PC-3 (cell line): ENCODE results near the gene CAPNS1. TPM values are rescaled to one million over a fixed set of nuclear protein-coding genes. Genes with fewer than 3 reads are reported as not detected.

Experiments used
- ATAC-seq: fragments of 200-7000 bp; cut with Tn5 transposase; 2 replicates; pipeline ENCODE4 v1.9.1; 2020; ENCODE audit warnings: mild to moderate bottlenecking, moderate library complexity
- BruUV-seq: library from RNA; stranded (reverse); fragments of 400-500 nt; replicated peaks from 2 replicates; lab custom pipeline; 2021; lab: Mats Ljungman, UMichigan
- CTCF ChIA-PET: fragments of 300-600 bp; sonication (Branson Sonifier 250); formaldehyde crosslinking; loops from one replicate; lab custom pipeline; 2022; ENCODE audit warnings: antibody characterized with exemption; lab: Charles Lee
- POLR2A ChIA-PET: fragments of 300-600 bp; sonication (Branson Sonifier 250); formaldehyde crosslinking; loops from one replicate; lab custom pipeline; 2022; ENCODE audit warnings: antibody characterized with exemption; ENCODE audit not compliant: unreplicated experiment; lab: Charles Lee
- DNase-seq: peaks from one replicate; pipeline ENCODE4 v3.0.0-alpha.2; 2015
- H2AFZ ChIP-seq: fragments of 300-600 bp; sonication (generic); 2 replicates; pipeline ENCODE4 v1.6.0; 2016; ENCODE audit warnings: antibody characterized with exemption, low read length
- H3F3A ChIP-seq: fragments of 300-600 bp; sonication (generic); one replicate; pipeline ENCODE4 v1.6.0; 2017; ENCODE audit warnings: antibody characterized with exemption, low read length, control low read depth, mild to moderate bottlenecking; ENCODE audit not compliant: unreplicated experiment
- H3K27ac ChIP-seq: fragments of 300-600 bp; sonication (generic); 2 replicates; pipeline ENCODE4 v1.5.1; 2016; ENCODE audit warnings: mild to moderate bottlenecking, low read length
- H3K27me3 ChIP-seq: fragments of 300-600 bp; sonication (generic); 2 replicates; pipeline ENCODE4 v1.6.1; 2016; ENCODE audit warnings: low read length, mixed read lengths
- H3K36me3 ChIP-seq: fragments of 300-600 bp; sonication (generic); 2 replicates; pipeline ENCODE4 v1.6.1; 2016; ENCODE audit warnings: low read depth, mixed run types, low read length, mixed read lengths
- H3K4me1 ChIP-seq: fragments of 300-600 bp; sonication (generic); 2 replicates; pipeline ENCODE4 v1.5.1; 2016; ENCODE audit warnings: low read length; ENCODE audit not compliant: insufficient read depth
- H3K4me2 ChIP-seq: fragments of 300-600 bp; sonication (generic); 2 replicates; pipeline ENCODE4 v1.6.0; 2016; ENCODE audit warnings: low read length
- H3K4me3 ChIP-seq: fragments of 300-600 bp; sonication (generic); 2 replicates; pipeline ENCODE4 v1.5.1; 2016; ENCODE audit warnings: mild to moderate bottlenecking, low read length, mixed read lengths
- H3K79me2 ChIP-seq: fragments of 300-600 bp; sonication (generic); 2 replicates; pipeline ENCODE4 v1.6.1; 2017; ENCODE audit warnings: low read length, mixed read lengths
- H3K9ac ChIP-seq: fragments of 300-600 bp; sonication (generic); 2 replicates; pipeline ENCODE4 v1.6.0; 2016; ENCODE audit warnings: mild to moderate bottlenecking, low read length
- H3K9me2 ChIP-seq: fragments of 300-600 bp; sonication (generic); replicated peaks from 2 replicates; pipeline ENCODE4 v1.6.1; 2016; ENCODE audit warnings: mixed run types, low read length, mixed read lengths
- H3K9me3 ChIP-seq: fragments of 300-600 bp; sonication (generic); 2 replicates; pipeline ENCODE4 v1.6.1; 2016; ENCODE audit warnings: low read length, mixed read lengths
- H4K20me1 ChIP-seq: fragments of 300-600 bp; sonication (generic); 2 replicates; pipeline ENCODE4 v1.6.1; 2016; ENCODE audit warnings: low read length, mixed read lengths
- CTCF ChIP-seq: fragments of 300-600 bp; sonication (generic); conservative IDR thresholded peaks from 2 replicates; pipeline ENCODE4 v1.5.1; 2017; ENCODE audit warnings: antibody characterized with exemption, low read depth, mild to moderate bottlenecking, low read length
- EZH2 ChIP-seq: fragments of 300-600 bp; sonication (generic); IDR thresholded peaks from one replicate; pipeline ENCODE4 v1.6.1; 2017; ENCODE audit warnings: antibody characterized with exemption, mild to moderate bottlenecking, low read length; ENCODE audit not compliant: unreplicated experiment
- EZH2phosphoT487 ChIP-seq: fragments of 300-600 bp; sonication (generic); IDR thresholded peaks from 2 replicates; pipeline ENCODE4 v1.6.1; 2018; ENCODE audit warnings: mild to moderate bottlenecking, antibody characterized with exemption, low read length, borderline replicate concordance
- intact Hi-C: fragments of 100-400 bp; cut with micrococcal nuclease; formaldehyde crosslinking; loops from 2 replicates; pipeline ENCODE4 v1.9.0; 2023
- total RNA-seq: library from RNA; depleted of rRNA; stranded (reverse); fragments of >200 nt; gene quantifications from 2 replicates; pipeline ENCODE4 v1.2.3, GENCODE V29; 2014

The CAPNS1 gene
- total RNA-seq, 1 experiment from 2014 or later = 329 TPM

GRCh38 chr19:36151144-36152018 lies 11.5 kb downstream of the CAPNS1 start:
- Histone ChIP-seq H3K27me3 (no peaks in the 10 kb centered on the region), H3K36me3 (peaks cover 4% of the 10 kb centered on the region; the same call in 1 of the 2 replicates), H2AFZ (no peak overlapping the region), H3F3A (no peaks in the 10 kb centered on the region), H4K20me1 (no peaks in the 10 kb centered on the region), H3K9me3 (no peaks in the 10 kb centered on the region), H3K27ac (no peak overlapping the region), H3K9ac (no peak overlapping the region), H3K9me2 (no peaks in the 10 kb centered on the region), H3K4me2 (no peak overlapping the region), H3K4me3 (no peak overlapping the region), H3K79me2 (no peaks in the 10 kb centered on the region), H3K4me1 (no peaks in the 10 kb centered on the region)
- intact Hi-C loops = no loop called here
- no TSS peak for BruUV-seq
- ChIA-PET POLR2A (interaction anchor here (0.7 kb wide), 1 partner anchor 12 kb away, joined by 3 read pairs; the partner anchor contains the start of gene CAPNS1), CTCF (no interaction called here)
- ATAC-seq (no peak), DNase-seq (no peak)
- TF ChIP-seq EZH2 (no peak), CTCF (no peak), EZH2phosphoT487 (no peak)

GRCh38 chr19:36152019-36152351 lies 12.1 kb downstream of the CAPNS1 start:
- H3K4me2 ChIP-seq = no peak overlapping the region
- H3K9me2 ChIP-seq = no peaks in the 10 kb centered on the region
- no peaks in the 10 kb centered on the region for H3K4me1 ChIP-seq
- H2AFZ ChIP-seq = no peak overlapping the region
- no peaks in the 10 kb centered on the region for H3K9me3 ChIP-seq
- intact Hi-C loops = no loop called here
- DNase-seq = no peak
- no peaks in the 10 kb centered on the region for H3F3A ChIP-seq
- BruUV-seq = no TSS peak
- CTCF ChIA-PET = no interaction called here
- H3K9ac ChIP-seq = no peak overlapping the region
- POLR2A ChIA-PET = no interaction called here
- H3K79me2 ChIP-seq = no peaks in the 10 kb centered on the region
- peaks cover 3% of the 10 kb centered on the region; the same call in 1 of the 2 replicates for H3K36me3 ChIP-seq
- no peak for ATAC-seq
- no peaks in the 10 kb centered on the region for H4K20me1 ChIP-seq
- TF ChIP-seq EZH2phosphoT487 (no peak), EZH2 (no peak), CTCF (no peak)
- H3K4me3 ChIP-seq = no peak overlapping the region
- H3K27me3 ChIP-seq = no peaks in the 10 kb centered on the region
- H3K27ac ChIP-seq = no peak overlapping the region
